ENCODE results near the gene NRN1.

DNA sequence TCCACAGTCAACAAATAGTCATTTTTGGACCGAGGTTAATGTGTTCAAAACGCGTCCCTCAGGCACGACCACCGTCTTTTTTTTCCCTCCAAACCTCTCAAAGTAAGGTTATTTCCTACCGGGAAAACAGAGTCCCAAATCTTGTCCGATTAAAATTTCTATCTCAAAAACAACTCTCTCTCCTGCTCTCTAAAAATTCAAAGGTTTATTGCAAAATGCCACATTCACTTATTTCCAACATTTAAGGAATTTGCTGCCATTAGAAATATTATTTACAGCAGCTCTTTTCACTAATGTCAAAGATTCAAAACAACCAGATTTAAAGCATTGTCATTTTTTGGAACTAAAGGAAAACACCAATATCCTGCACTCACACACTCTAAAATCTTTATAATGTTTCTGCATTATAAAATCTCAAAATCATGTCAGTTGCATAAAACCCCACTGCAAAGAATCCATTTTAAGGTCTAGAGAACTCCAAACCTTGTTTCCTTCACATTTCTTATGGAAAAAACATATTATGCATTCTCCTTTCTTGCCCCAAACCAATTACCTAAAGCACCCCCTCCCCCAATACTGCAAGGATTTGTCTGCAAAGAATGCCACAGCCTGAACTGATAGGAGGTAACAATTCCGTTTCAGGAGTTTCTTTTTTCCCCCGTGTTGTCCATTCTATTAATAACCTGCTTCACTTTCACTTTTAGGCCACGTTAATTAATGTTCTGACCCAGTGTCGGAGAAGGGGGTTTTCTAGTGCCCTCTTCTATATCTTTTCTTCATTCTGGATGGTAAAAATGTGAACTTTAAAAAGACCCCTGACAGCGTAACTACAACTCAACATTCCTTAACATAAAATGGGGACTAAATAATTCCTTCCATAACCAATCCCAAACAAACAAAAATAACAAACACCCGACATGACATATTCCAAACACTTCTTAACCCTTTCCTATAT is 1.4 kb downstream of the NRN1 start:
- TF ChIP-seq, protein P1, sequence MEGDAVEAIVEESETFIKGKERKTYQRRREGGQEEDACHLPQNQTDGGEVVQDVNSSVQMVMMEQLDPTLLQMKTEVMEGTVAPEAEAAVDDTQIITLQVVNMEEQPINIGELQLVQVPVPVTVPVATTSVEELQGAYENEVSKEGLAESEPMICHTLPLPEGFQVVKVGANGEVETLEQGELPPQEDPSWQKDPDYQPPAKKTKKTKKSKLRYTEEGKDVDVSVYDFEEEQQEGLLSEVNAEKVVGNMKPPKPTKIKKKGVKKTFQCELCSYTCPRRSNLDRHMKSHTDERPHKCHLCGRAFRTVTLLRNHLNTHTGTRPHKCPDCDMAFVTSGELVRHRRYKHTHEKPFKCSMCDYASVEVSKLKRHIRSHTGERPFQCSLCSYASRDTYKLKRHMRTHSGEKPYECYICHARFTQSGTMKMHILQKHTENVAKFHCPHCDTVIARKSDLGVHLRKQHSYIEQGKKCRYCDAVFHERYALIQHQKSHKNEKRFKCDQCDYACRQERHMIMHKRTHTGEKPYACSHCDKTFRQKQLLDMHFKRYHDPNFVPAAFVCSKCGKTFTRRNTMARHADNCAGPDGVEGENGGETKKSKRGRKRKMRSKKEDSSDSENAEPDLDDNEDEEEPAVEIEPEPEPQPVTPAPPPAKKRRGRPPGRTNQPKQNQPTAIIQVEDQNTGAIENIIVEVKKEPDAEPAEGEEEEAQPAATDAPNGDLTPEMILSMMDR (IDR thresholded peaks at IDR 0.05): no peak
- no peak for TF ChIP-seq EP300 (IDR thresholded peaks at IDR 0.05)
- no peak for TF ChIP-seq POLR2A (IDR thresholded peaks at IDR 0.05)
